ENCODE measurements around the gene FUOM.

Gene FUOM

GRCh38 chr10:133309720-133310398 lies 48.0 kb downstream of the FUOM start:
- no peak for TF ChIP-seq CEBPB (IDR thresholded peaks at IDR 0.05)
- TF ChIP-seq MAX (IDR thresholded peaks at IDR 0.05), result peak; percentile 60
- no peak for TF ChIP-seq FOXM1 (IDR thresholded peaks at IDR 0.05; ENCODE audit: borderline replicate concordance, low read depth)
- TF ChIP-seq NFIC (IDR thresholded peaks at IDR 0.05), result peak; percentile 78; the same call in 1 of the 2 replicates

GRCh38 chr10:133309100-133309719 lies 48.6 kb downstream of the FUOM start:
- TF ChIP-seq TAF1 (IDR thresholded peaks at IDR 0.05; ENCODE audit: low read depth), result peak; percentile 14; the same call in 1 of the 2 replicates
- TF ChIP-seq TEAD4 (IDR thresholded peaks at IDR 0.05), result 0 out of 2 replicates have a peak, but pooled peaks have one; percentile 3
- TF ChIP-seq YY1 (IDR thresholded peaks at IDR 0.05; ENCODE audit: low read depth), result peak; percentile 41; the same call in 1 of the 2 replicates
- TF ChIP-seq CEBPB (IDR thresholded peaks at IDR 0.05), result no peak
- no peak for TF ChIP-seq RAD21 (IDR thresholded peaks at IDR 0.05; ENCODE audit: low read depth)
- no peak for TF ChIP-seq REST (IDR thresholded peaks at IDR 0.05; ENCODE audit: low read depth)
- TF ChIP-seq EGR1 (IDR thresholded peaks at IDR 0.05), result no peak
- no peak for TF ChIP-seq CREB1 (IDR thresholded peaks at IDR 0.05; ENCODE audit: low read depth)
- 0 out of 2 replicates have a peak, but pooled peaks have one; percentile 10 for TF ChIP-seq NFIC (IDR thresholded peaks at IDR 0.05)
- peak; percentile 85 for TF ChIP-seq MAX (IDR thresholded peaks at IDR 0.05)
- TF ChIP-seq USF1 (IDR thresholded peaks at IDR 0.05), result peak; percentile 63
- TF ChIP-seq ZBTB7A (IDR thresholded peaks at IDR 0.05; ENCODE audit: low read depth), result no peak
- no peak for TF ChIP-seq FOXM1 (IDR thresholded peaks at IDR 0.05; ENCODE audit: borderline replicate concordance, low read depth)
- TF ChIP-seq TCF12 (IDR thresholded peaks at IDR 0.05; ENCODE audit: low read depth), result no peak
- TF ChIP-seq EP300 (IDR thresholded peaks at IDR 0.05; ENCODE audit: borderline replicate concordance), result no peak

GRCh38 chr10:133308421-133309099 lies 49.3 kb downstream of the FUOM start, which contains the start of the genes TUBGCP2 and ZNF511:
TSS of gene TUBGCP2 (minus strand) at chr10:133308872. CDS start at chr10:133302941, 5,931 bp downstream.
TSS of gene ZNF511 (plus strand) at chr10:133308914. CDS start at chr10:133308944, 30 bp downstream.
- TF ChIP-seq YY1 (IDR thresholded peaks at IDR 0.05; ENCODE audit: low read depth), result no peak; the same call in 1 of the 2 replicates
- TF ChIP-seq TCF12 (IDR thresholded peaks at IDR 0.05; ENCODE audit: low read depth), result peak; percentile 66; the same call in 1 of the 2 replicates
- peak; percentile 69 for TF ChIP-seq EGR1 (IDR thresholded peaks at IDR 0.05)
- TF ChIP-seq REST (IDR thresholded peaks at IDR 0.05; ENCODE audit: low read depth), result no peak
- TF ChIP-seq FOXM1 (IDR thresholded peaks at IDR 0.05; ENCODE audit: borderline replicate concordance, low read depth), result no peak
- TF ChIP-seq ZBTB7A (IDR thresholded peaks at IDR 0.05; ENCODE audit: low read depth), result peak; percentile 66; the same call in 1 of the 2 replicates
- peak; percentile 53; the same call in 1 of the 2 replicates for TF ChIP-seq TAF1 (IDR thresholded peaks at IDR 0.05; ENCODE audit: low read depth)
- peak; percentile 76; the same call in 1 of the 2 replicates for TF ChIP-seq CREB1 (IDR thresholded peaks at IDR 0.05; ENCODE audit: low read depth)
- peak; percentile 79 for TF ChIP-seq EP300 (IDR thresholded peaks at IDR 0.05; ENCODE audit: borderline replicate concordance)
- 0 out of 2 replicates have a peak, but pooled peaks have one; percentile 15 for TF ChIP-seq TEAD4 (IDR thresholded peaks at IDR 0.05)
- TF ChIP-seq CEBPB (IDR thresholded peaks at IDR 0.05), result peak; percentile 10; the same call in 1 of the 2 replicates
- TF ChIP-seq RAD21 (IDR thresholded peaks at IDR 0.05; ENCODE audit: low read depth), result no peak
- TF ChIP-seq NFIC (IDR thresholded peaks at IDR 0.05), result peak; percentile 27; the same call in 1 of the 2 replicates
- TF ChIP-seq USF1 (IDR thresholded peaks at IDR 0.05), result no peak
- no peak; the same call in 1 of the 2 replicates for TF ChIP-seq MAX (IDR thresholded peaks at IDR 0.05)

- peak; percentile 54; the same call in 1 of the 2 replicates for TF ChIP-seq RAD21 (IDR thresholded peaks at IDR 0.05; ENCODE audit: low read depth)
- TF ChIP-seq CREB1 (IDR thresholded peaks at IDR 0.05; ENCODE audit: low read depth), result no peak
- peak; percentile 60 for TF ChIP-seq MAX (IDR thresholded peaks at IDR 0.05)
- TF ChIP-seq YY1 (IDR thresholded peaks at IDR 0.05; ENCODE audit: low read depth), result 0 out of 2 replicates have a peak, but pooled peaks have one; percentile 39
- TF ChIP-seq FOXM1 (IDR thresholded peaks at IDR 0.05; ENCODE audit: borderline replicate concordance, low read depth), result no peak
- TF ChIP-seq NFIC (IDR thresholded peaks at IDR 0.05), result no peak
- no peak for TF ChIP-seq ZBTB7A (IDR thresholded peaks at IDR 0.05; ENCODE audit: low read depth)
- TF ChIP-seq TCF12 (IDR thresholded peaks at IDR 0.05; ENCODE audit: low read depth), result no peak
- TF ChIP-seq TEAD4 (IDR thresholded peaks at IDR 0.05), result 0 out of 2 replicates have a peak, but pooled peaks have one; percentile 27
These were observed 49.9 kb downstream of the FUOM start for GRCh38 chr10:133307776-133308420.

Measured in Ishikawa (cell line).